Non-pigmented ciliary epithelial cell (primary cell): ENCODE data around the gene UBALD2.
"Not testable (repeated sequence)": the region's sequence is repeated elsewhere in the genome, so short reads cannot be mapped to it uniquely, and the experiment has no call there.

Experiments used
- DNase-seq: peaks from one replicate; pipeline ENCODE4 v3.0.0-alpha.2; 2010; ENCODE audit warnings: low read depth

Gene UBALD2

GRCh38 chr17:76266244-76266938, 1.2 kb downstream of the UBALD2 start:
- no peak for DNase-seq

- DNase-seq: no peak
These were observed 2.0 kb downstream of the UBALD2 start for GRCh38 chr17:76267051-76267576.

GRCh38 chr17:76267581-76268001, 2.4 kb downstream of the UBALD2 start:
- DNase-seq: not testable (repeated sequence)

- DNase-seq: no peak
These were observed 3.0 kb downstream of the UBALD2 start for GRCh38 chr17:76268015-76268749.

- DNase-seq: no peak
These were observed 4.1 kb downstream of the UBALD2 start for GRCh38 chr17:76268991-76269981.

- DNase-seq: no peak
These were observed 5.0 kb downstream of the UBALD2 start for GRCh38 chr17:76270127-76270592.

- no peak for DNase-seq
These were observed 5.9 kb downstream of the UBALD2 start for GRCh38 chr17:76270770-76271668.

- DNase-seq: no peak
These were observed 6.8 kb downstream of the UBALD2 start for GRCh38 chr17:76271669-76272540.

- DNase-seq: no peak
These were observed 7.6 kb downstream of the UBALD2 start for GRCh38 chr17:76272541-76273444.

GRCh38 chr17:76273445-76274111, 8.4 kb downstream of the UBALD2 start:
- no peak for DNase-seq

- DNase-seq: no peak
These were observed 9.2 kb downstream of the UBALD2 start for GRCh38 chr17:76274112-76274956.

GRCh38 chr17:76275382-76276068, 10.4 kb downstream of the UBALD2 start:
- DNase-seq: no peak

- no peak for DNase-seq
These were observed 10.9 kb downstream of the UBALD2 start for GRCh38 chr17:76276069-76276431.

GRCh38 chr17:76276461-76277299, 11.5 kb downstream of the UBALD2 start:
- no peak for DNase-seq

- DNase-seq: no peak
These were observed 12.4 kb downstream of the UBALD2 start for GRCh38 chr17:76277300-76278267.
